Peyer's patch (tissue), 4 donors: ENCODE results near the gene ASCC1. TPM values are rescaled to one million over a fixed set of nuclear protein-coding genes. Genes with fewer than 3 reads are reported as not detected.

ENCODE experiments used
- DNase-seq, 3 donors: peaks; one replicate each; pipeline ENCODE4 v3.0.0-alpha.2; 2017 to 2019
- H3K27ac ChIP-seq, 4 donors: fragments of 200-600 bp; sonication (generic); one replicate each; pipeline ENCODE4 v1.5.1; 2016 to 2019
- H3K27me3 ChIP-seq, 2 donors: fragments of 200-600 bp; sonication (generic); one replicate each; pipeline ENCODE4 v1.5.1; 2019
- H3K36me3 ChIP-seq, 3 donors: fragments of 200-600 bp; sonication (generic); one replicate each; pipeline ENCODE4 v1.5.1; 2016 to 2019
- H3K4me1 ChIP-seq, 4 donors: fragments of 200-600 bp; sonication (generic); one replicate each; pipeline ENCODE4 v1.5.1; 2016 to 2019
- H3K4me3 ChIP-seq, 4 donors: fragments of 200-600 bp; sonication (generic); 1 replicate in 3 of 4; 2 replicates in 1 of 4; pipeline ENCODE4 v1.5.1; 2016 to 2019; ENCODE audit warnings: mild to moderate bottlenecking in 1 of 4
- H3K9me3 ChIP-seq, 4 donors: fragments of 200-600 bp; sonication (generic); one replicate each; pipeline ENCODE4 v1.5.1; 2016 to 2019; ENCODE audit warnings: mild to moderate bottlenecking in 1 of 4
- POLR2A ChIP-seq, 2 donors: fragments of 450-650 bp; IDR thresholded peaks; one replicate each; pipeline ENCODE4 v1.5.1; 2017; ENCODE audit warnings: antibody characterized with exemption in 2 of 2, mild to moderate bottlenecking in 2 of 2, moderate library complexity in 2 of 2
- total RNA-seq, 4 donors: library from RNA; depleted of rRNA; stranded (reverse); fragments of >200 nt; gene quantifications; one replicate each; pipeline ENCODE4 v1.1.0, GENCODE V29; 2016
- TF ChIP-seq, protein P1 (sequence below), 6 experiments: fragments of 450-650 bp in 4 of 6; fragments of 200-600 bp in 2 of 6; sonication (generic) in 1 of 6; IDR thresholded peaks; one replicate each; pipeline ENCODE4 v1.5.1; 2017 to 2019; ENCODE audit warnings: antibody characterized with exemption in 6 of 6, mild to moderate bottlenecking in 3 of 6, moderate library complexity in 1 of 6

The ASCC1 gene
- total RNA-seq, 4 donors from 2014 or later, result 9.7 to 48.7 (median 21.5) TPM

DNA sequence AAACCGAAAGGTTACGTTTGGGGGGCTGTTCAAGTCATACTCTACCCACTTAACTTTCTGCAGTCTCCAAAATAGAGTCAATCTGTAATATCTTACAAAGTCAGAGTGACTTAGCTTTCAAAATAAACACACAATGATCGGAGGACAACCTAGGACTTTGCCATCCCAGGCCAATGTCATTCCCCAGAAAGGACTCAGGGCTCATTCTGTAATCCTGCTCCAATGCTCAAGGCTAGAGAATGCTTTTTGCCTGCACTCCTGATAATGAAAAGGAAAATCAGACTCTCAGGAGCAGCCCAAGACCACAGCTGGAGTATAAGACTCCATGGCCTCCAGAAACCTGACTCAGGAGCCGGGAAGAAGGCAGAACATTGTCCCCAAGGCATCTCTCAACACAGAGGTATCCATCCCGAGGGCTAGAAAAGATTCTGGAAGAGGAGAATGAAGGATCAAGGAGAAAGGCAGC is 28.5 kb upstream of the ASCC1 start:
- peak overlapping the region; percentile 78 to 94 (median 84) for H3K27ac ChIP-seq
- no peak for DNase-seq
- H3K4me1 ChIP-seq, result peaks cover 7 to 79% (median 47%) of the 10 kb centered on the region in 4 donors

DNA sequence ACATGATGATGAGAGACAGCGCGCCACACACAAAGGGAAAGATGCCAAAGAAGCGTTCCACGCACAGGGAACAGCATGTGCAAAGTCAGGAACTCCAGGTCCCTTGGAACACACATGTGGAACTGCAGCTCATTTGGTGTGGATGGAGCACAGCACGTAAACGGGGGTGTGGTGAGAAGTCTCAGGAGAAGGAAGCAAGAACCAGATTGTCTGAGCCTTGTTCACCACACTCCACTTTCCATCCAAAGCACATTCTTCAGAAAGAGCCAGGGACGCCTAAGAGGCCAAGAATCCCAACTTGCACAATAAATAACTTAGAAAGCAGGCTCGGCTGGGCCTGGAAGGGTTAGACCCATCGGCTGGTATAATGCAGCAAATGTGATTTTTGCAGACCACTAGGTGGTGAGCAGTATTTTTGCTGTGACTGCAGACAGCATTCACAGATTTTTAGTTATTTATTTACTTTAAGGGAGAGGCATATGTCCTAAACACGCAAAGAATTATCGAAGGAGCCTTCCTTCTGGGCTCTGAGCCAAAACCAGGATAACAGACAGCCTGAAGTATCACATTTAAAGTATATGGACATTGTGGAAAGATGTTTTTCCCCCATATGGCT is 27.9 kb upstream of the ASCC1 start:
- TF ChIP-seq POLR2A (IDR thresholded peaks at IDR 0.05), result no peak
- TF ChIP-seq, protein P1, sequence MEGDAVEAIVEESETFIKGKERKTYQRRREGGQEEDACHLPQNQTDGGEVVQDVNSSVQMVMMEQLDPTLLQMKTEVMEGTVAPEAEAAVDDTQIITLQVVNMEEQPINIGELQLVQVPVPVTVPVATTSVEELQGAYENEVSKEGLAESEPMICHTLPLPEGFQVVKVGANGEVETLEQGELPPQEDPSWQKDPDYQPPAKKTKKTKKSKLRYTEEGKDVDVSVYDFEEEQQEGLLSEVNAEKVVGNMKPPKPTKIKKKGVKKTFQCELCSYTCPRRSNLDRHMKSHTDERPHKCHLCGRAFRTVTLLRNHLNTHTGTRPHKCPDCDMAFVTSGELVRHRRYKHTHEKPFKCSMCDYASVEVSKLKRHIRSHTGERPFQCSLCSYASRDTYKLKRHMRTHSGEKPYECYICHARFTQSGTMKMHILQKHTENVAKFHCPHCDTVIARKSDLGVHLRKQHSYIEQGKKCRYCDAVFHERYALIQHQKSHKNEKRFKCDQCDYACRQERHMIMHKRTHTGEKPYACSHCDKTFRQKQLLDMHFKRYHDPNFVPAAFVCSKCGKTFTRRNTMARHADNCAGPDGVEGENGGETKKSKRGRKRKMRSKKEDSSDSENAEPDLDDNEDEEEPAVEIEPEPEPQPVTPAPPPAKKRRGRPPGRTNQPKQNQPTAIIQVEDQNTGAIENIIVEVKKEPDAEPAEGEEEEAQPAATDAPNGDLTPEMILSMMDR (IDR thresholded peaks at IDR 0.05), result peak in 5 of 6 experiments; percentile 22 to 65 (median 51)
- H3K4me1 ChIP-seq, result peaks cover 7 to 72% (median 41%) of the 10 kb centered on the region in 4 donors
- H3K36me3 ChIP-seq, result no peaks in the 10 kb centered on the region
- DNase-seq, result peak in 2 of 3 donors; percentile 34 to 70
- no peaks in the 10 kb centered on the region for H3K27me3 ChIP-seq
- H3K4me3 ChIP-seq, result no peak overlapping the region
- H3K9me3 ChIP-seq, result no peaks in the 10 kb centered on the region
- H3K27ac ChIP-seq, result peak overlapping the region; percentile 78 to 94 (median 84)

More for the DNA sequence above, 28.5 kb upstream of the ASCC1 start:
- Histone ChIP-seq H3K27me3 (no peaks in the 10 kb centered on the region), H3K36me3 (no peaks in the 10 kb centered on the region), H3K4me3 (no peak overlapping the region), H3K9me3 (no peaks in the 10 kb centered on the region)
- no peak for TF ChIP-seq POLR2A (IDR thresholded peaks at IDR 0.05)
- TF ChIP-seq, protein P1 (IDR thresholded peaks at IDR 0.05), result no peak

DNA sequence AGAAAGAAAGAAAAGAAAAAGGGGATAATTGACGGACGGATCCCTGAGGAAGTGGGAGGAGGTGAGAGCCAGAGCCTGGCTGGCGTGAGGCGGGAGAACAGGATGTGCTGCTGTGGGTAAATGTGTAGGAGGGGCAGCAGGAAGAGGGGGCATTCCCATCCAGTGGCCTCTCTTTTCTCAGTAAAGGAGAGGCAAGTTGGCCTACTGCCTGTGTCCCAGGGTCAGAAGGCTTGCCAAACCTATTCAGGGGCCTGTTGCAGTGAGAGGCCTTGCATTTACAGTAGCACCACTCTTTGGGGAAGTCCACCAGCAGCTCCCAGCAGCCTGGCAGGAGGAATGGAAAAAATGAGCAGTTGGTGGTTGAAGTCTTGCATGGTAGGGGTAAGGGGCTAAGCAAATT is 26.6 kb upstream of the ASCC1 start:
- Histone ChIP-seq H3K36me3 (no peaks in the 10 kb centered on the region), H3K9me3 (no peaks in the 10 kb centered on the region), H3K27me3 (no peaks in the 10 kb centered on the region), H3K27ac (peak overlapping the region; percentile 78 to 94 (median 84)), H3K4me1 (peaks cover 4 to 61% (median 36%) of the 10 kb centered on the region in 4 donors), H3K4me3 (no peak overlapping the region)
- no peak for TF ChIP-seq POLR2A (IDR thresholded peaks at IDR 0.05)
- TF ChIP-seq, protein P1 (IDR thresholded peaks at IDR 0.05), result no peak
- DNase-seq, result peak in 1 of 3 donors; percentile 62

DNA sequence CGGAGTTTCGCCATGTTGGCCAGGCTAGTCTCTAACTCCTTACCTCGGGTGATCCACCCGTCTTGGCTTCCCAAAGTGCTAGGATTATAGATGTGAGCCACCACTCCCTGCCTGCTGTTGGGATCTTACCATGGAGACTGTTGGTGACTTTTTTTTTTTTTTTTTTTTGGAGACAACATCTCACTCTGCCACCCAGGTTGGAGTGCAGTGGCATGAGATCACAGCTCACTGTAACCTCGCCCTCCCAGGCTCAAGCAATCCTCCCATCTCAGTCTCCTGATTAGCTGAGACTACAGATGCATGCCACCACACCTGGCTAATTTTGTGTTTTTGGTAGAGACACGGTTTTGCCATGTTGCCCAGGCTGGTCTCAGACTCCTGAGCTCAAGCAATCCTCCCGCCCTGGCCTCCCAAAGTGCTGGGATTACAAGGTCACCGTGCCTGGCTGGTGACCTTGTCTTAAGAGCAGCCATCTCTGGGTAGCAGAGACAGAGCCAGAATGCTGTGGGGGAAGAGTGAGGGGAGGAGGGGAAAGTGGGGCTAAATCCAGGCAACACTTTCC is 25.7 kb upstream of the ASCC1 start:
- TF ChIP-seq POLR2A (IDR thresholded peaks at IDR 0.05), result no peak
- TF ChIP-seq, protein P1 (IDR thresholded peaks at IDR 0.05), result no peak
- H3K4me3 ChIP-seq, result no peak overlapping the region
- peak overlapping the region; percentile 31 to 94 (median 54) for H3K27ac ChIP-seq
- H3K4me1 ChIP-seq, result peaks cover 0 to 52% (median 29%) of the 10 kb centered on the region in 4 donors
- no peak for DNase-seq
- no peaks in the 10 kb centered on the region for H3K27me3 ChIP-seq
- no peaks in the 10 kb centered on the region for H3K9me3 ChIP-seq
- peaks cover 0 to 6% (median 0%) of the 10 kb centered on the region in 3 donors for H3K36me3 ChIP-seq

DNA sequence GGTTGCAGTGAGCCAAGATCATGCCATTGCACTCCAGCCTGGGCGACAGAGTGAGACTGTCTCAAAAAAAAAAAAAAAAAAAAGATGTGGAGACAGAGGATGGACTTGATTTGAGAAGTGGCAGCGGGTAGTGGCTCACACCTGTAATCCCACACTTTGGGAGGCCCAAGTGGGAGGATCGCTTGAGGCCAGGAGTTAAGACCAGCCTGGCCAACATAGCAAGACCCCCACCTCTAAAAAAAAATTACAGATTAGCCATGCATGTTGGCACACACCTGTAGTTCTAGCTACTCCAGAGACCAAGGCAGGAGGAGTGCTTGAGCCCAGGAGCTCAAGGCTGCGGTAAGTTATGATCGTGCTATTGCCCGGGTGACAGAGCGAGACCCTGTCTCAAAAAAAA is 24.3 kb upstream of the ASCC1 start:
- DNase-seq, result no peak
- Histone ChIP-seq H3K4me3 (no peak overlapping the region), H3K27ac (no peak overlapping the region), H3K9me3 (no peaks in the 10 kb centered on the region), H3K36me3 (peaks cover 0 to 20% (median 0%) of the 10 kb centered on the region in 3 donors), H3K4me1 (peaks cover 0 to 38% (median 20%) of the 10 kb centered on the region in 4 donors), H3K27me3 (no peaks in the 10 kb centered on the region)
- TF ChIP-seq, protein P1 (IDR thresholded peaks at IDR 0.05), result no peak
- no peak for TF ChIP-seq POLR2A (IDR thresholded peaks at IDR 0.05)
